ENCODE results near the gene CEP112.

Gene CEP112

GRCh38 chr17:65617496-65617895, 574.4 kb downstream of the CEP112 start:
- no peak for DNase-seq (ENCODE audit: low read depth in 1 of 2, low spot score in 1 of 2)

GRCh38 chr17:65609749-65610148, 582.2 kb downstream of the CEP112 start:
- DNase-seq (ENCODE audit: low read depth in 1 of 2, low spot score in 1 of 2), result no peak

- DNase-seq (ENCODE audit: low read depth in 1 of 2, low spot score in 1 of 2), result no peak
These were observed 582.6 kb downstream of the CEP112 start for GRCh38 chr17:65609286-65609685.

- no peak for DNase-seq (ENCODE audit: low read depth in 1 of 2, low spot score in 1 of 2)
These were observed 587.9 kb downstream of the CEP112 start for GRCh38 chr17:65604070-65604469.

- no peak for DNase-seq (ENCODE audit: low read depth in 1 of 2, low spot score in 1 of 2)
These were observed 590.1 kb downstream of the CEP112 start for GRCh38 chr17:65601881-65602280.

- DNase-seq (ENCODE audit: low read depth in 1 of 2, low spot score in 1 of 2), result no peak
These were observed 590.8 kb downstream of the CEP112 start for GRCh38 chr17:65601145-65601544.

GRCh38 chr17:65600518-65600917, 591.4 kb downstream of the CEP112 start:
- no peak for DNase-seq (ENCODE audit: low read depth in 1 of 2, low spot score in 1 of 2)

GRCh38 chr17:65599650-65600049, 592.3 kb downstream of the CEP112 start:
- no peak for DNase-seq (ENCODE audit: low read depth in 1 of 2, low spot score in 1 of 2)

- no peak for DNase-seq (ENCODE audit: low read depth in 1 of 2, low spot score in 1 of 2)
These were observed 593.2 kb downstream of the CEP112 start for GRCh38 chr17:65598746-65599145.

GRCh38 chr17:65595071-65595656, 596.8 kb downstream of the CEP112 start:
- no peak for DNase-seq (ENCODE audit: low read depth in 1 of 2, low spot score in 1 of 2)

- no peak for DNase-seq (ENCODE audit: low read depth in 1 of 2, low spot score in 1 of 2)
These were observed 597.8 kb downstream of the CEP112 start for GRCh38 chr17:65593855-65594845.

GRCh38 chr17:65593092-65593854, 598.7 kb downstream of the CEP112 start:
- no peak for DNase-seq (ENCODE audit: low read depth in 1 of 2, low spot score in 1 of 2)

GRCh38 chr17:65592125-65592965, 599.6 kb downstream of the CEP112 start:
- no peak for DNase-seq (ENCODE audit: low read depth in 1 of 2, low spot score in 1 of 2)

- DNase-seq (ENCODE audit: low read depth in 1 of 2, low spot score in 1 of 2), result no peak
These were observed 602.6 kb downstream of the CEP112 start for GRCh38 chr17:65589321-65589720.

GRCh38 chr17:65588181-65588808, 603.6 kb downstream of the CEP112 start:
- no peak for DNase-seq (ENCODE audit: low read depth in 1 of 2, low spot score in 1 of 2)

- DNase-seq (ENCODE audit: low read depth in 1 of 2, low spot score in 1 of 2), result no peak
These were observed 604.3 kb downstream of the CEP112 start for GRCh38 chr17:65587534-65588180.

- DNase-seq (ENCODE audit: low read depth in 1 of 2, low spot score in 1 of 2), result no peak
These were observed 605.0 kb downstream of the CEP112 start for GRCh38 chr17:65586899-65587298.

Measured in activated CD4-positive, alpha-beta T cell treated with anti-CD3 and anti-CD28 coated beads, Interleukin-2, amount 50 U/mL, for 24 hours (primary cell).